OCI-LY1 (cell line): ENCODE measurements around the gene TMEM130.

Source experiments
- H2AFZ ChIP-seq: fragments of 200-600 bp; sonication (generic), shearing (Covaris generic); 2 replicates; pipeline ENCODE4 v1.6.0; 2014; ENCODE audit warnings: antibody characterized with exemption, mild to moderate bottlenecking, low read length
- H3F3A ChIP-seq: fragments of 200-600 bp; sonication (generic), shearing (Covaris generic); 2 replicates; pipeline ENCODE4 v1.6.0; 2014; ENCODE audit warnings: mild to moderate bottlenecking, antibody characterized with exemption, low read length, moderate library complexity; ENCODE audit not compliant: insufficient read depth
- H3K27ac ChIP-seq: fragments of 200-600 bp; sonication (generic); 2 replicates; pipeline ENCODE4 v1.5.1; 2014; ENCODE audit warnings: low read length, mixed run types, mild to moderate bottlenecking, low read depth; ENCODE audit not compliant: poor library complexity, severe bottlenecking
- H3K27me3 ChIP-seq: fragments of 200-600 bp; sonication (generic); 2 replicates; pipeline ENCODE4 v1.6.0; 2014; ENCODE audit warnings: antibody characterized with exemption, mild to moderate bottlenecking, low read length, moderate library complexity; ENCODE audit not compliant: insufficient read depth
- H3K36me3 ChIP-seq: fragments of 200-600 bp; sonication (generic); 2 replicates; pipeline ENCODE4 v1.6.1; 2014; ENCODE audit warnings: mild to moderate bottlenecking, antibody characterized with exemption, low read length, moderate library complexity, mixed read lengths; ENCODE audit not compliant: insufficient read depth
- H3K4me1 ChIP-seq: fragments of 200-600 bp; sonication (generic); 2 replicates; pipeline ENCODE4 v1.5.1; 2014; ENCODE audit warnings: mild to moderate bottlenecking, low read length, moderate library complexity; ENCODE audit not compliant: insufficient read depth, severe bottlenecking
- H3K4me2 ChIP-seq: fragments of 200-600 bp; sonication (generic), shearing (Covaris generic); 2 replicates; pipeline ENCODE4 v1.6.1; 2014; ENCODE audit warnings: low read length
- H3K4me3 ChIP-seq: fragments of 200-600 bp; sonication (generic); 2 replicates; pipeline ENCODE4 v1.5.1; 2014; ENCODE audit warnings: low read length, low read depth, mild to moderate bottlenecking, mixed read lengths; ENCODE audit not compliant: poor library complexity, severe bottlenecking
- H3K79me2 ChIP-seq: fragments of 200-600 bp; shearing (Covaris generic); 2 replicates; pipeline ENCODE4 v1.6.1; 2016; ENCODE audit warnings: mixed run types, low read length, mixed read lengths; ENCODE audit not compliant: insufficient read depth
- H3K9ac ChIP-seq: fragments of 200-600 bp; sonication (generic), shearing (Covaris generic); 2 replicates; pipeline ENCODE4 v1.6.1; 2014; ENCODE audit warnings: mild to moderate bottlenecking, low read length, mixed read lengths
- H3K9me2 ChIP-seq: fragments of 200-600 bp; sonication (generic), shearing (Covaris generic); 2 replicates; pipeline ENCODE4 v1.6.1; 2014; ENCODE audit warnings: low read depth, mild to moderate bottlenecking, low read length, mixed read lengths
- H3K9me3 ChIP-seq: fragments of 200-600 bp; shearing (Covaris generic); 2 replicates; pipeline ENCODE4 v1.6.1; 2014; ENCODE audit warnings: low read length, mixed read lengths
- H4K20me1 ChIP-seq: fragments of 200-600 bp; sonication (generic), shearing (Covaris generic); 2 replicates; pipeline ENCODE4 v1.6.0; 2016; ENCODE audit warnings: mild to moderate bottlenecking, low read length; ENCODE audit not compliant: insufficient read depth
- EZH2 ChIP-seq: fragments of 200-600 bp; sonication (generic), shearing (Covaris generic); IDR thresholded peaks from 2 replicates; pipeline ENCODE4 v1.8.0; 2017; ENCODE audit warnings: borderline replicate concordance, mixed run types, mild to moderate bottlenecking, antibody characterized with exemption, low read length, moderate library complexity, mixed read lengths
- TF ChIP-seq, protein P1 (sequence below): fragments of 200-600 bp; sonication (generic), shearing (Covaris generic); IDR thresholded peaks from 2 replicates; pipeline ENCODE4 v1.5.1; 2017; ENCODE audit warnings: mild to moderate bottlenecking, antibody characterized with exemption, low read length, moderate library complexity, mixed read lengths

The TMEM130 gene

DNA sequence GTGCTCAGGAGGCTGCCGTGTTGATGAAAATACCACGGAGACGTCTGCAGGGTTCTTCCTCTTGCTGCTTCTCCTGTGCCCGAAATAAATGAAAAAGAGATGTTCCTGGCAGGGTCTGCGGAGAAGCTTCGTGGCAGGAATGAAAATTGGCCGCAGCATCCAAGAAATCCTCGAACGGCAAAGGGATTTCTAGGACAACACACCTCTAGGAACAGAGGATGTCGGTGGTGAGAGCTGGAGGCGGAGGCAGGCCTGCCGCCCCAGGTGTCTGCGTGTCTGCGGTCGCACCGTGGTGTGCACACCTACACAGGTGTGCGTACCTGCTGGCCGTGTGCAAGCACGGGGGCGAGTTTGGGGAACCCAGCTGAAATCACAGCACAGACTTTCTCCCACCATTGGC lies 43.4 kb downstream of the TMEM130 start:
- no peak overlapping the region for H2AFZ ChIP-seq
- H3K4me2 ChIP-seq: no peak overlapping the region
- no peaks in the 10 kb centered on the region for H3K27me3 ChIP-seq
- no peak for TF ChIP-seq EZH2
- TF ChIP-seq, protein P1, sequence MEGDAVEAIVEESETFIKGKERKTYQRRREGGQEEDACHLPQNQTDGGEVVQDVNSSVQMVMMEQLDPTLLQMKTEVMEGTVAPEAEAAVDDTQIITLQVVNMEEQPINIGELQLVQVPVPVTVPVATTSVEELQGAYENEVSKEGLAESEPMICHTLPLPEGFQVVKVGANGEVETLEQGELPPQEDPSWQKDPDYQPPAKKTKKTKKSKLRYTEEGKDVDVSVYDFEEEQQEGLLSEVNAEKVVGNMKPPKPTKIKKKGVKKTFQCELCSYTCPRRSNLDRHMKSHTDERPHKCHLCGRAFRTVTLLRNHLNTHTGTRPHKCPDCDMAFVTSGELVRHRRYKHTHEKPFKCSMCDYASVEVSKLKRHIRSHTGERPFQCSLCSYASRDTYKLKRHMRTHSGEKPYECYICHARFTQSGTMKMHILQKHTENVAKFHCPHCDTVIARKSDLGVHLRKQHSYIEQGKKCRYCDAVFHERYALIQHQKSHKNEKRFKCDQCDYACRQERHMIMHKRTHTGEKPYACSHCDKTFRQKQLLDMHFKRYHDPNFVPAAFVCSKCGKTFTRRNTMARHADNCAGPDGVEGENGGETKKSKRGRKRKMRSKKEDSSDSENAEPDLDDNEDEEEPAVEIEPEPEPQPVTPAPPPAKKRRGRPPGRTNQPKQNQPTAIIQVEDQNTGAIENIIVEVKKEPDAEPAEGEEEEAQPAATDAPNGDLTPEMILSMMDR: no peak
- H3K9me3 ChIP-seq: no peaks in the 10 kb centered on the region
- no peaks in the 10 kb centered on the region for H3K79me2 ChIP-seq
- no peaks in the 10 kb centered on the region for H3F3A ChIP-seq
- no peak overlapping the region for H3K9ac ChIP-seq
- no peaks in the 10 kb centered on the region for H4K20me1 ChIP-seq
- H3K9me2 ChIP-seq: no peaks in the 10 kb centered on the region
- no peak overlapping the region for H3K4me3 ChIP-seq
- no peaks in the 10 kb centered on the region for H3K4me1 ChIP-seq
- no peak overlapping the region for H3K27ac ChIP-seq
- no peaks in the 10 kb centered on the region for H3K36me3 ChIP-seq

DNA sequence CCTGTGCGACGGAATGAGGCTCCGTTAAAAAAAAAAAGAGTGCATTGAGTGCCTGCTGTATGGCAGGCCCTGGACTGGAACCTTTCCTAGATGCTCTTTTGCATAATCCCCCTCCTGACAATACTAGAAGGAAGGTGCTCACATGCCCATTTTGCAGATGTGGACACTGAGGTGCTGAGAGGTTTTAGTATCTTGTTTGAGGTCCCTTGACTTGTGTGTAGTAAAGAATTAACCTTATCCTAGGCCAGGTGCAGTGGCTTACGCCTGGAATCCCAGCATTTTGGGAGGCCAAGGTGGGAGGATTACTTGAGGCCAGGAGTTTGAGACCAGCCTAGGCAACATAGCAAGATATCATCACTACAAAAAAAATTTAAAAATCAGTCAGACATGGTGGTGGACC lies 46.6 kb downstream of the TMEM130 start:
- TF ChIP-seq, protein P1: no peak
- no peak for TF ChIP-seq EZH2
- Histone ChIP-seq H3K4me2 (no peak overlapping the region), H3K9ac (no peak overlapping the region)

DNA sequence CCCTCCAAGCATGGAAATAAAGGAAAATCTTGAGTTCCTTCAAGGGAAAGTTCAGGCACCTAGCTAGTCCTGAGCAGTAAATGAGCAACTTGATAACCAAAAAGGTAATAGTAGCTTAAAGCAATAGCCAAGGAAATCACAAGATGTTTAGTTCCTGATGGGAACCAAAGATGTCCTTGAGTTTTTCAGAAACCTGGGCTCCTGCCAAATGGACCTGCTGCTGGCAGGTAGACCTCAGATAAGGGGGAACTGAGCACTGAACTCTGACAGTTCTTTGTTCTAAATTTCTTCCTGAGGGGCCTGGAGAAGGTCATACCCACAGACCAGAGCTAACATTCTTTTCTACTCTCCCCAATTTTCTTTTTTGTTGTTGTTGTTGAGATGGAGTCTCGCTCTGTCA lies 48.5 kb downstream of the TMEM130 start:
- Histone ChIP-seq H3K27ac (no peak overlapping the region), H3K27me3 (no peaks in the 10 kb centered on the region), H4K20me1 (no peaks in the 10 kb centered on the region), H3K9me3 (no peaks in the 10 kb centered on the region), H3F3A (no peaks in the 10 kb centered on the region), H3K4me2 (no peak overlapping the region), H2AFZ (no peak overlapping the region), H3K36me3 (no peaks in the 10 kb centered on the region), H3K9ac (no peak overlapping the region), H3K9me2 (no peaks in the 10 kb centered on the region), H3K4me3 (no peak overlapping the region), H3K4me1 (no peaks in the 10 kb centered on the region), H3K79me2 (no peaks in the 10 kb centered on the region)
- TF ChIP-seq, protein P1: no peak
- TF ChIP-seq EZH2: no peak

More for the DNA sequence above, 46.6 kb downstream of the TMEM130 start:
- H3K9me3 ChIP-seq: no peaks in the 10 kb centered on the region
- H3K4me3 ChIP-seq: no peak overlapping the region
- no peak overlapping the region for H3K27ac ChIP-seq
- H3K36me3 ChIP-seq: no peaks in the 10 kb centered on the region
- H2AFZ ChIP-seq: no peak overlapping the region
- H3F3A ChIP-seq: no peaks in the 10 kb centered on the region
- no peaks in the 10 kb centered on the region for H4K20me1 ChIP-seq
- no peaks in the 10 kb centered on the region for H3K4me1 ChIP-seq
- no peaks in the 10 kb centered on the region for H3K9me2 ChIP-seq
- no peaks in the 10 kb centered on the region for H3K79me2 ChIP-seq
- H3K27me3 ChIP-seq: no peaks in the 10 kb centered on the region
